ENCODE measurements around the gene TEKT3. TPM values are rescaled to one million over a fixed set of nuclear protein-coding genes. Genes with fewer than 3 reads are reported as not detected.

Gene TEKT3
- polyA plus RNA-seq, 1 of the 3 experiments (the other 2 are of a cell fraction) = 0.62 TPM

- ChIA-PET POLR2A (no interaction called here), CTCF (interaction anchor here (1.0 to 1.2 kb wide), 2 partner anchors 11 to 16 kb away, joined by 3 read pairs; no protein-coding TSS in a partner anchor)
- no peaks in the 10 kb centered on the region for H3K9me3 ChIP-seq
- H3K9me2 ChIP-seq = no peaks in the 10 kb centered on the region
- H3F3A ChIP-seq (replicated peaks; ENCODE audit: insufficient read depth) = no peaks in the 10 kb centered on the region
- H4K20me1 ChIP-seq (ENCODE audit: insufficient read depth) = no peaks in the 10 kb centered on the region
- H3K4me3 ChIP-seq (ENCODE audit: low read depth in 2 of 2, low read length in 1 of 2) = no peak overlapping the region
- no peaks in the 10 kb centered on the region for H3K79me2 ChIP-seq (ENCODE audit: insufficient read depth)
- no peak overlapping the region for H2AFZ ChIP-seq (ENCODE audit: low read depth)
- TF ChIP-seq MXI1 (IDR thresholded peaks at IDR 0.05; ENCODE audit: low read depth, low read length) = no peak
- no peak for TF ChIP-seq RCOR1 (IDR thresholded peaks at IDR 0.05; ENCODE audit: low read length)
- no peak for TF ChIP-seq FOXM1 (IDR thresholded peaks at IDR 0.05; ENCODE audit: low read depth)
- TF ChIP-seq CTCF (IDR thresholded peaks at IDR 0.05) = no peak
- no peak for TF ChIP-seq TAF1 (IDR thresholded peaks at IDR 0.05; ENCODE audit: borderline replicate concordance, low read depth, low read length)
- TF ChIP-seq SMC3 (IDR thresholded peaks at IDR 0.05; ENCODE audit: low read depth, low read length) = no peak
- TF ChIP-seq GATA2 (CRISPR knock-in tag; IDR thresholded peaks at IDR 0.05) = no peak
- no peak for TF ChIP-seq SIN3A (IDR thresholded peaks at IDR 0.05; ENCODE audit: borderline replicate concordance, low read depth, low read length)
- no peak for TF ChIP-seq EZH2phosphoT487 (IDR thresholded peaks at IDR 0.05; ENCODE audit: borderline replicate concordance, low read depth)
- no peak for TF ChIP-seq IRF3 (IDR thresholded peaks at IDR 0.05; ENCODE audit: low read depth, low read length)
- TF ChIP-seq NRF1 (IDR thresholded peaks at IDR 0.05; ENCODE audit: low read depth, low read length) = no peak
- TF ChIP-seq MAX (IDR thresholded peaks at IDR 0.05; ENCODE audit: low read depth) = no peak
- no peak for TF ChIP-seq RXRA (IDR thresholded peaks at IDR 0.05; ENCODE audit: borderline replicate concordance, low read depth)
- no peak for TF ChIP-seq USF1 (IDR thresholded peaks at IDR 0.05; ENCODE audit: borderline replicate concordance, low read depth)
- no peak for TF ChIP-seq MEF2A (IDR thresholded peaks at IDR 0.05; ENCODE audit: borderline replicate concordance, low read depth)
- H3K4me2 ChIP-seq = no peak overlapping the region
- WGBS (ENCODE audit: low lambda C conversion rate) = 71% methylated on average over 3 of the region's 3 CpGs
- H3K4me1 ChIP-seq (ENCODE audit: control insufficient read depth in 1 of 2, insufficient read depth in 2 of 2, low read depth in 1 of 2, low read length in 1 of 2) = no peaks in the 10 kb centered on the region; a peak in 1 of 4 replicates
- H3K27me3 ChIP-seq (ENCODE audit: insufficient read depth) = no peaks in the 10 kb centered on the region
- no peak overlapping the region for H3K27ac ChIP-seq (ENCODE audit: low read depth in 2 of 2, low read length in 1 of 2)
- H3K36me3 ChIP-seq (replicated peaks in 1 of 2; ENCODE audit: control insufficient read depth in 1 of 2, insufficient read depth in 2 of 2, low read length in 1 of 2) = no peaks in the 10 kb centered on the region
- DNase-seq = no peak
- H3K9ac ChIP-seq = no peak overlapping the region
These were observed 67.4 kb downstream of the TEKT3 start for GRCh38 chr17:15274017-15274416.

All from SK-N-SH (cell line).